Measurements from ENCODE around the gene CACTIN.
"Not testable (repeated sequence)": the region's sequence is repeated elsewhere in the genome, so short reads cannot be mapped to it uniquely, and the experiment has no call there.

The CACTIN gene

DNA sequence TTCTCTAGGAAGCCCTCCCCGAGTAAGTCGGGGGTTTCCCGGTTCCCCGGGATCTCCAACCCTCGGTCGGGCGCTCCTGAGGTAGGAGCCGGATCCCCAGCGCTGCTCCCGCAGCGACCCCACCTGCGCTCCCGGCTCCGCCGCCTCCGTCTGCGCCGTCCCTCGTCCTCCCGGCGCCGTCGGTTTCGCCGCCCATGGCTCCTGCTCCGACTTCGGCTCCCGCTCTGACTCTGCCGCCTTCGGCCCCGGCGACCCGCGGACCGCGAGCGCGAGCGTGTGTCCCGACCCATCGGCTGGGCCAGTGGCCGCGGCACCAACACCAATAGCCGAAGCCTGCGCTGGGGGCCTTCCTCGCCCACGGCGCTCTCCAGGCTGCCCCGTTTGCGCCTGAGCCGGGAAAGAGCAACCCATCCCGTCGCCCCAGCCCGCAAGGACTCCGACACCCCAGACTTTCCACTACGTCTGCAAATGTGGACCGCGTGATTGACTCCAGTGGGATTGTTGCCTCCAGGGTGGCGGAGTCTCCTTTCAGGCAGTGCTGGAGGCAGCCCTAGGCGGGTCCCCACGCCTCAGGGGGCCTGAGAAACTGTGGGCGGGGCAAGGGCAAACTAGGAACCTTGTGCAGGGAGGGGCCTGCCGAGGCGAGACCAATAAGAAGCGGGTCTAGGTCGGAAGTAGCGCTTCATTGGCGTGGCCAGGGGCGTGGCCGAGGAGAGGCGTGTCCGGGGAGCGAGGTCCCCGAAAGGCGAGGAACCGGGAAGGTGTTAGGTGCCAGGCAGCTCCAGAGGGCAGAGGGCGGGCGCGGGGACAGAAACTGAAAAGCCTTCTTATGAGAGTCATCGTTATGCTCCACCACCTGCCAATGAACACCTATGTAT, at the start of gene CACTIN:
Gene CACTIN (minus strand): TSS at position 318 of the 878 bp plus-strand sequence. CDS start 28 bp downstream, at position 290.
- peak; percentile 99 to 100 (median 100) for DNase-seq

DNA sequence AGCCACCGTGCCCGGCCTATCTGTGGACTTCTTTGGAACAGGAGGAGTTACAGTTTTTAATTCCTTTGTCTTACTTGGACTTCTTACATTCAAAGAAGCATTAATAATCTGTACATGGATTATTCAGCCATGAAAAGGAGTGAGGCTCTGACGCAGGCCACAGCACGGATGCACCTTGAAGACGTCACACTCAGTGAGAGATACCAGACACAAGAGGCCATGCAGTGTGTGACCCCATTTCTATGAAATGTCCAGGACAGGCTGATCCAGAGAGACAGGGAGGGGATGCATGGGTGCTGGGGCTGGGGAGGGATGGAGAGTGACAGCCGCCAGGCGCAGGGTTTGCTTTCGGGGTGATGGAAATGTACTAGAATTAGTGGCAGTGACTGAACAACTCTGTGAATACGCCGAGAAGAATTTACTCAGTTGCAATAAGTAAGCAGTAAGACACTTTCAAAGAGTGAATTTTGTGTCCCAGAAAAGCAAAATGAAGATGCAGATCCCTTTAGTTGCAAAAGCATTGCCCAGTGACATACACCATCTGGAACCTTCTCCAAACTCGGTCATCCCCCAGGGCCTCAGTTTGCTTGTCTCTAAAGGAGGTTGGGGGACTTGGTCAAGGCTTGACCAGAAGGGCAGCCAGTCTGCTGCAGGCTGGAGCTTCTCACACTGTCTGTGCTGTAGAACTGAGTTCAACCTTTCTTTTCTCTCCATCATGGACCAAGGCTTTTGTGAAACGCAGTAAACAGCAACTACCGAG, 48.4 kb upstream of the CACTIN start:
- DNase-seq, result no peak

- DNase-seq, result peak; percentile 74 to 88 (median 82)
Observed at GRCh38 chr19:3673506-3674439, 47.2 kb upstream of the CACTIN start.

GRCh38 chr19:3672993-3673392, 46.4 kb upstream of the CACTIN start:
- peak in 1 of 3 donors; percentile 46 for DNase-seq

DNA sequence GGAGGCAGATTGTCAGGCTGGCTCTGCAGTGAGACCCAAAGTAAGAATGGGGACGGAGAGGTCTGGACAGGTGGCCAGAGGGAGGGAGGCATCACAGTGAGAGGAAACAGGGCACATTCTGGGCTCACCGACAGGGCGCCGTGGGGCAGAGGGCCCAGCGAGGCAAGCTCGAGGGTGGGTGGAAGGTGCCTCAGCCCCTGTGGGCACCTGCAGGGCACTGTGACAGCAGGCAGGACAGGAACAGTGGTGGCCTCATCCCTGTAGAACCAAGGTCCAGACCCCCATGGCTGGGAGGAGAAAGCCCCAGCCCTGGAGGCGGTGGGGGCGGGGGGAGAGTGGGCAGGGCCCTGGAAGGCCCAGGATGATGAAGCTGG, 46.0 kb upstream of the CACTIN start:
- DNase-seq, result no peak

GRCh38 chr19:3671680-3672574, 45.3 kb upstream of the CACTIN start:
- DNase-seq, result peak; percentile 68 to 71 (median 71)

- DNase-seq, result peak; percentile 85 to 92 (median 91)
Observed at GRCh38 chr19:3670796-3671679, 44.4 kb upstream of the CACTIN start.

DNA sequence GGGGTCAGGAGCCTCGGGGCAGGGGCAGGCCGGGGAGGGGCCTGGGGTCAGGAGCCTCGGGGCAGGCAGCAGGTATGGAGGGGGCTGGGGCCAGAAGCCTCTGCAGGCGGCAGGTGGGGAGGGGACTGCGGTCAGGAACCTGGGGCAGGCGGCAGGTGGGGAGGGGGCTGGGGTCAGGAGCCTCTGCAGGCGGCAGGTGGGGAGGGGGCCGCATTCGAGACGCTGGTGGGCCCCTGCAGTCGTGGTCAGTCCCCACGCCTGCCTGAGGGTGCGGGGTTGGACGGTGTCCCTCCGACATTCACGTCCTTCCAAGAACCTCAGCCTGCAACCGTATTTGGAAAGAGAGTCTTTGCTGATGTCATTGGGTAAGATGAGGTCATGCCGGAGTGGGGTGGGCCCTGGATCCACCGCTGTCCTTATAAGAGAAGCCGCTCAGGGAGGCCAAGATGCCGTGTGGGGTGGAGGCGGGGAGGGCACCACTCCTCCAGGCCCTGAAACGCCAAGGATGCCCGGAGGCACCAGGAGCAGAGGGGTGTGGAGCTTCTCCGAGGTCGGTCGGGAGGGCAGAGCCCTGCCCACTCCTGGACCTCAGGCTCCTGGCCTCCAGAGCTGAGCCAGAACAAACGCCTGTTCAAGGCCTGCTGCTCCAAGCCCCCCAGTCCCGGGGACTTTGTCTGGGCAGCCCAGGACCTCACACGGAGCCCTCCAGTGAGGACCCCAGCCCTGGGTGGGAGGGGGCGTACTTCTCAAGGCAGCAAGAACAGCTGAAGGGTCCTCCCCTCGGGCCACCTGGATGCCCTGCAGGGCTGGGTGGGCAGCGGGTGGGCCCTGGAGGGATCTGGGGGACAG, 43.6 kb upstream of the CACTIN start:
- peak; percentile 61 to 66 (median 63) for DNase-seq

GRCh38 chr19:3669082-3669946, 42.7 kb upstream of the CACTIN start:
- no peak for DNase-seq

DNA sequence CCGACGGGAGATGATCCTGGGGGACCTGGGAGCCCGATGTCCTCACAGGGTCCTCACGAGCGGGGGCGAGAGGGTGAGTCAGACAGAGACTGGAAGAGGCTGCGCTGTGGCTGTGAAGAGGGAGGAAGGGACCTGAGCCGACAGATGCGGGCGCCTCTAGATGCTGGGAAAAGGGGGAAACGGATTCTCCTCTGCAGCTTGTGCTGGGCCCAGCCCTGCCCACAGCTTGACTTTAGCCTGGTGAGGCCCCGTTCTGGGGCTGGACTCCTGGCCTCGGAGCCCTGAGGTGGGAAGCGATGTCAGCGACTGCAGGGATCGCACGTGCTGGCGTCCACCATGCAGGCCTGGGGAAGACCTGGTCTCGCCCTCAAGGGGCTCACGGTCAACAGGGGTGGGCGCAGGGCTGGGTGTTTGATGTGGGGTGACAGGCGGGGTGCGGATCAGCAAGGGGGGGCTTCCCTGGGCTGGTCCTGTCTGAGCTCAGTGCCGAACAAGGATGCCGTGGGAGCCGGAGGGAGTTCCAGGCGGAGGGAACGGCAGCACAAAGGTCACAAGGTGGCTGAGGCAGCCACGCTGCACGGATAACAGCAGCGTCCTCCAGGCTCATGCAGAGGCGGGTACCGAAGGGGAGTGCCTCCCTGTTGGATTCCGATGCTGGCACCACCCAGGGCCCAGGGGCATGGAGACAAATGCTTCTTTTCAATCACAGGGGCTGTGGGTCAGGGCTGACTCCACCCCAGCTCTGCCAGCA, 41.9 kb upstream of the CACTIN start:
- DNase-seq, result no peak

GRCh38 chr19:3667766-3668165, 41.2 kb upstream of the CACTIN start:
- no peak for DNase-seq

DNA sequence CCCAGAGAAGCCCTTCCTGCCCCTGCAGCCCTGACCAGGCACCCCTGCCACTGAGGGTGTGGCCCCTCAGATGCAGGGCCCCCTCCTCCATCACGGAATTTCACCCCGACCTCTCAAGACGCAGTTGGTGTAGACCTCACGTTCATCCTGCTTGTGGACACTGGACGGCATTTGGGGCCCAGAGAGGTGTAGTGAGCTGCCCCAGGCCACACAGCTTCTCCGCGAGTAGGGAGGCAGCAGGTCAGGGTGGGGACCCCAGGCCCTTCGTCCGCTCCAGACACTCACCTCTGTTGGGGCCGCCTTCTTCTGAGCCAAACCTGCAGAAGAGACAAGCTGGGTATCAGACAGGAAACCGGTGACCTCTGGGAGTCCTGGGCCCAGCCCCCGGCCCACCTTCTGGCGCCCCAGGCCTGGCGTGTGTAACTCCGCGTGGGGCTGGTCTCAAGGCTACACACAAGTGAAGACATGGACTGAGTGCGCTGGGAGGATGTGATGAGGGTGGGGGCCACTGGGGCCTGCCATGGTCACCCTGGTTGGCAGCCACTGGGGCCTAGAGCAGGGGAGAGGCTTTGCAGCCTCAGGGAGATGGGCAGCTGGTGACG, 40.5 kb upstream of the CACTIN start:
- no peak for DNase-seq

- not testable (repeated sequence) for DNase-seq
Observed at GRCh38 chr19:3666545-3666856, 39.9 kb upstream of the CACTIN start.

DNA sequence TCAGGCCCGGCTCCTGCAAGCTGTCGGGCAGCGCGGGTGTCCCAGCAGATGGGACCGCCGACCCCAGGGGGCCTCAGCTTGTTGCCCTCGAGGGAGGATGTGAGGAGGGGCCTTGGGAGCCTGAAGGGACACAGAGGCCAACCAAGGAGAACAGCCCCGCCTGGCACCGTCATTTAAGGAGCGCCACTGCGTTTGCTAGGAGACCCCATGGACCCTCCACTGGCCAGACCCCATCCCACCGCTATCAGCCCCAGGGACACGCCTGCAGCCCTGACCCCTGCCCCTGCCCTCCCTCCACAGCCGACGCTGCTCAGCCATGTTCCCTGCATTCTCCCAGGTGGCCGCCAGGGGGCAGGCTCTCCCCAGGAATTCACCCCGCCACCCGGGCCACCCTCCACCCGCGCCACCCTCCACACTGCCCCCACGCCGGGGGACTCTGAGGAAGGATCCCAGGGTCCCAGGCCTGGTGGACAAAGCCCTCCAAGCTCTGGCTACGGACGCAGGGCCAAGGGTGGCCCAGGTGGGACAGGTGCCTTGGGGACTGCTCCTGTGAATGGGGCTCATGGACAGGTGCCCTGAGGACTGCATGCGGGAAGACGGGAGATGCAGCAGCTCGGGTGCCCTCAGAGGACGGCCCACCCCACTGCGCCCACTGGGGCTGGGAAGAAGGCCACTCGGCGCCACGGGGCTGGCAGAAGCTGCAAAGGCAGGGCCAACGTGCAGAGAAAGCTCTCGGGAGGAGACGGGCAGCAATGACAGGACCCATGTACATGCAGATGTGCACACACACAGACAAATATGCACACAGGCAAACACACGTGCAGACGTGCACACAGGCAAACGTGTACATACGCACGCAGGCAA, 39.3 kb upstream of the CACTIN start:
- DNase-seq, result peak; percentile 47 to 69 (median 59)

DNA sequence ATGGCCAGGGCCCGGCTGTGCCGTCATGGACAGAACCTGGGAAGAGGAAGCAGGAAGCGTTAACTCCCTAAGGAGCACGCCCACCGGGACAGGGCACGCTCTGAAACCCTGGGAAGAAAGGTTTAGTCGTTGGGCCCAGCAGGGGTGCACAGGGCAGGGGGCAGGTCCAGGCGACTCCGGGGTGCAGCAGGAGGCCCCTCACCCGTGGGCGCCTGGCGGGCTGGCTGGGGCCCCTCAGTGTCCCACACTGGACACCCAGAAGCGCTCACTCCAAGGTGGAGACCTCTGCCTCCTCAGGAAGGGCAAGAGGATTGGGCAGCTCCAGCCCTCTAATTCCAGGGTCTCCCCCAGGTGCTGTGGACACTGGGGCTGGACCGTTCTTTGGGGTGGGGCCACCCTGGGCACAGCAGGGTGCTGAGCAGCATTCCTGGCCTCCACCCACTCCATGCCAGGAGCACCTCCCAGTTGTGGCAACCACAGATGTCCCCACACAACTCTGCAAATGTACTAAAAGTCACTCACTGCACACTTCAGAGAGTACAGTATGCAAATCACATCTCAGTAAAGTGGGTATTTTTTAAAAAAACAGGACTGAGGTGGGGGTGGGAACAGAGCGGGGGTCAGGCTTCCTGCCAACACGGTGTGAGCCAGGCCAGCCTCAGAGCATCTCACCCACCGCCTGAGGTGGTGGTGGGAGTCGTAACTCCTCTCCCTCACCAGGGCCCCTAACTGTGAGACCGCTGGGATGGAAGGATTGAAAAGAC, 38.5 kb upstream of the CACTIN start:
- no peak for DNase-seq

GRCh38 chr19:3663838-3664237, 37.2 kb upstream of the CACTIN start:
- DNase-seq, result no peak
